HG03095 (cell line): ENCODE data around the gene SIGLECL1.

Source experiments
- ATAC-seq: cut with Tn5 transposase; IDR thresholded peaks from one replicate; pipeline ENCODE4 v1.9.1; 2021; ENCODE audit warnings: moderate library complexity; ENCODE audit not compliant: unreplicated experiment

Gene SIGLECL1

DNA sequence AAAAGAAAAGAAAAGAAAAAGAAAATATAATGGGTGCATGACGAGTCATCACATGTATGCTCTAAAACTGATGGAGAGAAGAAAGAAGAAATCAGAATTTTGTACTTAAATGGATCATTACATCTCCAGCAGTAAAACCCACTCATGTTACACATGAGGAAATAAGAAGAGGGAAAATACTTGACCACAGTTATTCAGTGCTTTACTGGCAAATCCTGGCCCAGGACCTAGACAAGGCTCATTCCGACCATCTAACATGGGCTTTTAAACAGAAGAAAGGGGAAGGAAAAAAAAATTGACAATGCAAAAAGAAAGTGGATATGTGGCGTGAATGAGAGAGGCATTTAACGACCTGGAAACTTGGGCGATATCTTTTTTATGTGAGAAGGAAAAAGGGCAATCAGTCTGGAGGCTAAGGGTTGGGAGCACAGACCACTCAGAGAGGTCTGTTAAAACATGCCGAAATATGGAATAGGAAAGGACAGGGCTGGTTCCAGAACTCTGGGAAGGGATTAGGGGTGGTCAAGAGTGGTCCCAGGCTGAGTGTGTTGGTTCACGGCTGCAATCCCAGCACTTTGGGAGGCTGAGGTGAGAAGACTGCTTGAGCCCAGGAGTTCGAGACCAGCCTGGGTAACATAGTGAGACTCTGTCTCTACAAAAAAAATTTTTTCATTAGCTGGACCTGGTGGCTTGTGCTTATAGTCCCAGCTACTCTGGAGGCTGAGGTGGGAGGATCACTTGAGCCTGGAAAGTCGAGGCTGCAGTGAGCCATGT lies 1.6 kb downstream of the SIGLECL1 start:
- no peak for ATAC-seq

GRCh38 chr19:51253088-51253806 lies 2.4 kb downstream of the SIGLECL1 start:
- ATAC-seq, result no peak

DNA sequence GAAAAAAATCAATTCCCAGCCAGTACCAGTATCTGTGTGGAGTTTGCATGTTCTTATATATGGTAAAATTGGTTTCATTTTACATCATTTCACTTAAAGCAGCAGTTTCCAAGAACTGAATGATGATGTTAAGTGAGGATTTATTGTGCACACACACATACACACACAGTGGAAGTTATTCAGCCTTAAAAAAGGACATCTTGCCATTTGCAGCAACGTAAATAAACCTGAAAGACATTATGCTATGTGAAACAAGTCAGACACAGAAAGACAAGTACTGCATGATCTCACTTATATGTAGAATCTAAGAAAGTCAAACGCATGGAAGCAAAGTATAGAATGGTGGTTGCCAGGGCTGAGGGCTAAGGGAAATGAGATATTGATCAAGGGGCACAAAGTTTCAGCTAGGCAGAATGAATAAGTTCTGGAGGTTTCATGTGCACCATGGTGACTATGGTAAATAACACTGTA lies 5.3 kb downstream of the SIGLECL1 start:
- ATAC-seq, result no peak

GRCh38 chr19:51257471-51257870 lies 6.6 kb downstream of the SIGLECL1 start:
- no peak for ATAC-seq

- no peak for ATAC-seq
Observed at GRCh38 chr19:51258165-51259160, 7.6 kb downstream of the SIGLECL1 start.

DNA sequence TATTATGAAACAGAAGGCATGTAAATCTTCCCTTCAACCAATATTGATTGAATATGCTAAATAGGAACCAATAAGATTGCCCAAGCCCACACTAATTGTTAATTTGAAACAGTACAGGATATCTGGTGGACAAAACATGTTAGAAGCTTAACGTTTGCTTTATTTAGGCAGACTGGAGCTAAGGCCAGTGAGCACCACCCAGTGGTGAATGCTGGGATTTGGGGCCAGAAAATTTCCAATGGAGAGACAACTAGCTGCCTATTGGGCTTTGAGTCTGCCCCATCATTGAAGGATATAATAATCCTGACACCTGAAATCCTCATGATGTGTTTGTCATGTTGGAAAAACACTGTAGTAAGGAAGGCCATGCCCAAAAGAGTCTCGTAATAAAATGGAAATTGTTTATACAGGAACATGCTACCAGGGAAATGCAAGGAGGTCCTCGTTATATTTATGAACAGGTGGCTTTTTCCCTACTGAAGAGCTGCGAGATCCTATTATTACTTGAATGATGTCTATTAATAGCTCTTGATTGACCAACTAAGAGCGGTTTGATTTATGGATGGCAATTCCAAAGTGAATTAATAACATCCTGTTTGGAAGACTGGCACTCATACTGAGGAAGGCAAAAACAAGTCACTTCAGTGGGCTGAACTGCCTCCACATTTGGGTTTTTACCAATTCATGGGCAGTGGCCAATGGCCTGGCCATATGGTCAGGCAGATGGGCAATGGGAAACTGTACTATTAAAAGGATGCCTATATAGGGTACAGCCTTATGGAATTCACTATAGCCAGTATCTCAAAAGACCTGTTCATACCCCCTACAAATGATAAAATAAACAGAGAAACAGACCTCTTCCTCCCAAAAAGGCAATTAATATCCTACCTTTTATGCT lies 8.7 kb downstream of the SIGLECL1 start:
- no peak for ATAC-seq

- no peak for ATAC-seq
Observed at GRCh38 chr19:51263808-51264207, 12.9 kb downstream of the SIGLECL1 start.

DNA sequence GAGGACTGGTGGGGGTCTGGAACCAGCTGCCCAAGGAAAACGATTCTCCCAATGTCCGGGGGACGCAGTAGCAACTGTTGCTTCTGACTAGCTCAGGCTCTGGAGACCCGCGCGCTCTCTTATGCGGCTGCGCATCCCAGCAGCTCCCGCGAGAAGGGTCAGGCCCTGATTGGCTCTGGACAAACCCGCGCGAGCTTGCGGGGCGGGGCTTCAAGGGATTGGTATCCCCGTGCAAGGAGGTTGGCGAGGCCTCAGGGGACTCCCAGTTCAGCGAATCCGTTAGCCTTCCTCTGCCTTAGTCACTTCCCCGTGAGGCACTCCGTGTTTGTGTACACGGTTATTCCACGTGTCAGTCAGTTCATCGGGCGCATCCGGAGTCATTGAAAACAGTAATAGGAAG lies 20.2 kb downstream of the SIGLECL1 start:
- no peak for ATAC-seq

DNA sequence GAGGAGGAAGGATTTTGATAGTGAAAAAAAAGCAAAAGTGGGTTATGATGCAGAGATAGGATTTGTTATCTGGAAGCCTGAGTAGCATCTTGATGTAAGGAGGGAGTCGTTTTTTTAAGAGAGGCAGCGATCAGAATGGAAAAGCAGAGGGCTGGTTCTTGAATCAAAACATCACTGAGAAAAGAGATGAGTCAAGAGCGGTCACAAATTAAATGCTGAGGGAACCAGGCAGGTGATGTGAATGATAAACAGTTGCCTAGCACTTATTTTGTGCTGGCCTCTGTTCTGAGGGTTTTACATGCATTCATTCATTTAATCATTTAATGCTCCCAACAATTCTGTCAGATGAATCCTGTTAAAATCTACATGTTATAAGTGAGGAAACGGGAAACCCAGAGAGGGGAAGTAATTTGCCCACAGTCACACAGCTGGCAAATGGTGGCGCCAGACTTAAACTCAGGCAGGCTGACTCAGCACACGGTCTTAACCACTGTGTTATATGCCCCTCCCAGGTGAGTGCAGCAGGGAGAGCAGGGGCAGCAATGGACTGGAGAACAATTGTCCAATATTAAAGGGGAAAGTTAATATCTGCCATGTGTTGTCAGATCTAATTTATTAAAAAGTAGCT lies 21.4 kb downstream of the SIGLECL1 start:
- ATAC-seq, result no peak

DNA sequence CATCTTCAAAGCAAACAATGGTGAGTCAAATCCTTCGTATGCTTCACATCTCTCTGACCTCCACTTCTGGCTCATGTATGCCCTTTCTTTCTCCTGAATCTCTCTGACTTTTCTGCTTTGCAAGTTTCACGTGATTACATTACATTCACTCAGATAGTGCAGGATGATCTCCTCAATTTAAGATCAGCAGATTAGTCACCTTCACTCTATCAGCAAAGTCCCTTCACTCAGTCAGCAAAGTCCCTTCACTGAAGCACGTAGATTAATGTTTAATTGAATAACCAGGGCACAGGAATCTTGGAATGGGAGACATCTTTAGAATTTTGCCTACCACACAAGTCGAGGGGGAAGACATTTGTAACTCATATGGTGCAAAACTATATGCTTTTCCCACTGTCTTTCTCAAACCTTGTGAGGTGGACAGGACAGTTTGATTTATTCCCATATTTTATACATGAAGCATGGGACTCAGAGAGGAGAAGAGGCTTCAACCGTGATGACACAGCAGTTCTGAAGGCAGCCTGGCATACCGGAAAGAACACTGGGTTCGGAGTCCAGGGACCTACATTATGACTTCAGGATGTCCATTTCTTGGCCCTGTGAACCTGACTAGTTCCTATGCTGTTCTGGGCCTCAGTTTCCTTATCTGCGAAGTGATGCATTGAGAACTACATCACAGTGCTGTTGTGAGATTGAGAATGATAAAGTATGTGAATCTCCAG lies 23.3 kb downstream of the SIGLECL1 start:
- ATAC-seq, result no peak

- no peak for ATAC-seq
Observed at GRCh38 chr19:51277112-51277511, 26.2 kb downstream of the SIGLECL1 start.

DNA sequence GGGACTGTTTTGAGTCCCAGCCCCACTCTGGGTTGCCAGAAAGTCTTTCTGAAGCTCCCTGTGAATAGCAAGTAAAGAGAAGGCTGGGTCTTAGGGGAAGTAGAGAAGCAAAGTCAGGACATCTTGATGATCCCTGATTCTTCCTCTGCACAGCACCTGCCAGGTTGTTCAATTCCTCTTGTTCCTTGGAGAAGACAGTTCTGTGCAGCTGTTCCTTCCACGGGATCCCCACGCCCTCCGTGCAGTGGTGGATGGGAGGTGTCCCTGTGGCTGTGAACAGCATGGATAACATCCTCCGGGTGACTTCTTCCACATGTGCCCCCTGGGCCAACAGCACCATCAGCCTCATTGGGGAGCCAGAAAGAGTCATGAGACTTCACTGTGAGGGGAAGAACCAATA lies 31.5 kb downstream of the SIGLECL1 start:
- no peak for ATAC-seq

DNA sequence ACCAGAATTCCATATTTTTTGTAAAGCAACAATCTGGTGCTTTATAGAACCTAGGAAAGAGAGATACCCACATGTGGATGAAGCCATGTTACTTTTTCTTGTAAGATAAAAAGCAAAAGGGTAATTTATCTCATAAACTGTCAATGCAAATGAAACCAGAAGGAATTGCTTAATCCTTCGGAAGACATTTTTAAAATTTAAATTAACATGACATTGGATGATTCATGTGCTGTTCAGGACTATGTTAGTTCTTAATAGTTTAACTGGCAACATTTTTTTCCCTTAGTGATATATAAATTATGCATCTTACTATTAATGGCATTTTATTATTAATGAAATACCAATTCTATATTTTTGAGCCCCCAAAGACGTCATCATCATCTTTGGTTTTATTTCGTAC lies 34.8 kb downstream of the SIGLECL1 start:
- ATAC-seq, result no peak

DNA sequence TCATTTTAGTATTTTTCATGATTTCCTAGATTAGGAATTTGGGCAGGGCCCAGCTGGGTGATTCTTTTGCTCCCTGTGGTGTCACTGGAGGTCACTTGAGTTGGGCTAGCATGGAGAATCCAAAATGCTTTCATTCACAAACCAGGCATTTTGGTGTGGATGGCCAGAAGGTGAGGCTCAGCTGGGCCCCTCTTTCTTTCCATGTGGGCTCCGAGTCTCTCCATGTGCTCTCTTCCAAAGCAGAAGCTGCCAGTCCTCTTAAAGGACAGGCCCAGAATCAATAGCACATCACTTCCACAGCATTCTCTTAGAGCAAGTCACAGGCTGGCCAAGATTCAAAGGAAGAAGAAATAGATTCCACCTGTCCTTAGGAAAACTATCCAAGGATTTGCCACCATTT lies 38.8 kb downstream of the SIGLECL1 start:
- no peak for ATAC-seq

- ATAC-seq, result no peak
Observed at GRCh38 chr19:51292971-51293370, 42.1 kb downstream of the SIGLECL1 start.

- ATAC-seq, result no peak
Observed at GRCh38 chr19:51293571-51294210, 42.8 kb downstream of the SIGLECL1 start.

GRCh38 chr19:51294211-51294976 lies 43.5 kb downstream of the SIGLECL1 start:
- no peak for ATAC-seq

- ATAC-seq, result no peak
Observed at GRCh38 chr19:51294977-51295375, 44.1 kb downstream of the SIGLECL1 start.
